Activated naive CD8-positive, alpha-beta T cell treated with anti-CD3 and anti-CD28 coated beads for 36 hours (primary cell): ENCODE results near the gene MKNK1. TPM values are rescaled to one million over a fixed set of nuclear protein-coding genes. Genes with fewer than 3 reads are reported as not detected.
"Not testable (repeated sequence)": the region's sequence is repeated elsewhere in the genome, so short reads cannot be mapped to it uniquely, and the experiment has no call there.

ENCODE experiments used
- DNase-seq: peaks from one replicate; pipeline ENCODE4 v3.0.0; 2021
- H3K27ac Mint-ChIP-seq: one replicate; pipeline ENCODE4 v1.8.0; 2022; ENCODE audit warnings: mild to moderate bottlenecking, moderate library complexity, mixed read lengths
- H3K27me3 Mint-ChIP-seq: one replicate; pipeline ENCODE4 v1.8.0; 2022; ENCODE audit warnings: mild to moderate bottlenecking, mixed read lengths
- H3K36me3 Mint-ChIP-seq: one replicate; pipeline ENCODE4 v1.8.0; 2021; ENCODE audit warnings: mild to moderate bottlenecking, mixed read lengths
- H3K4me1 Mint-ChIP-seq: one replicate; pipeline ENCODE4 v1.8.0; 2021; ENCODE audit warnings: mixed read lengths
- H3K4me3 Mint-ChIP-seq: one replicate; pipeline ENCODE4 v1.8.0; 2022; ENCODE audit warnings: mild to moderate bottlenecking, moderate library complexity, mixed read lengths
- H3K9me3 Mint-ChIP-seq: one replicate; pipeline ENCODE4 v1.8.0; 2022; ENCODE audit warnings: mixed read lengths
- total RNA-seq, 2 experiments: library from RNA; stranded (reverse); gene quantifications; one replicate each; pipeline ENCODE4 v1.2.3, GENCODE V29; 2021

MKNK1 gene
- 10 to 100 TPM; 23.0 to 23.4 TPM for total RNA-seq

- Mint-ChIP-seq H3K9me3 (no peaks in the 10 kb centered on the region), H3K36me3 (peaks cover 5% of the 10 kb centered on the region), H3K27me3 (no peaks in the 10 kb centered on the region), H3K4me1 (peaks cover 36% of the 10 kb centered on the region), H3K4me3 (peak within 1 kb of the TSS; percentile 88), H3K27ac (peak within 1 kb of the TSS; percentile 80)
- peak; percentile 98 for DNase-seq
Measured at GRCh38 chr1:46603858-46604549, at the start of gene MKNK1. Gene MKNK1 (minus strand): TSS chr1:46604268. CDS start chr1:46583327, 20,941 bp downstream.

- peaks cover 15% of the 10 kb centered on the region for H3K4me1 Mint-ChIP-seq
- H3K4me3 Mint-ChIP-seq = no peak overlapping the region
- peaks cover 8% of the 10 kb centered on the region for H3K9me3 Mint-ChIP-seq
- no peaks in the 10 kb centered on the region for H3K27me3 Mint-ChIP-seq
- no peak overlapping the region for H3K27ac Mint-ChIP-seq
- DNase-seq = no peak
- H3K36me3 Mint-ChIP-seq = peaks cover 50% of the 10 kb centered on the region
Measured at GRCh38 chr1:46653405-46653958, 49.4 kb upstream of the MKNK1 start.

GRCh38 chr1:46652321-46653100 is 48.4 kb upstream of the MKNK1 start:
- H3K4me3 Mint-ChIP-seq = no peak overlapping the region
- H3K27ac Mint-ChIP-seq = no peak overlapping the region
- peaks cover 51% of the 10 kb centered on the region for H3K36me3 Mint-ChIP-seq
- no peaks in the 10 kb centered on the region for H3K27me3 Mint-ChIP-seq
- peaks cover 8% of the 10 kb centered on the region for H3K9me3 Mint-ChIP-seq
- H3K4me1 Mint-ChIP-seq = peaks cover 7% of the 10 kb centered on the region
- DNase-seq = no peak

GRCh38 chr1:46651152-46651551 is 47.1 kb upstream of the MKNK1 start:
- peaks cover 57% of the 10 kb centered on the region for H3K36me3 Mint-ChIP-seq
- not testable (repeated sequence) for H3K27me3 Mint-ChIP-seq, H3K4me1 Mint-ChIP-seq

GRCh38 chr1:46650491-46650890 is 46.4 kb upstream of the MKNK1 start:
- Mint-ChIP-seq H3K4me3 (no peak overlapping the region), H3K36me3 (peaks cover 50% of the 10 kb centered on the region), H3K27me3 (no peaks in the 10 kb centered on the region), H3K27ac (no peak overlapping the region), H3K9me3 (peaks cover 8% of the 10 kb centered on the region), H3K4me1 (peaks cover 7% of the 10 kb centered on the region)
- no peak for DNase-seq

More at GRCh38 chr1:46651152-46651551, 47.1 kb upstream of the MKNK1 start:
- DNase-seq, H3K27ac Mint-ChIP-seq, H3K4me3 Mint-ChIP-seq, H3K9me3 Mint-ChIP-seq: not testable (repeated sequence)

GRCh38 chr1:46649764-46650163 is 45.7 kb upstream of the MKNK1 start:
- Mint-ChIP-seq H3K9me3 (peaks cover 6% of the 10 kb centered on the region), H3K27ac (no peak overlapping the region), H3K4me1 (peaks cover 7% of the 10 kb centered on the region), H3K4me3 (no peak overlapping the region), H3K36me3 (peaks cover 45% of the 10 kb centered on the region), H3K27me3 (no peaks in the 10 kb centered on the region)
- no peak for DNase-seq

- Mint-ChIP-seq H3K4me1 (no peaks in the 10 kb centered on the region), H3K27ac (no peak overlapping the region), H3K9me3 (peaks cover 4% of the 10 kb centered on the region), H3K36me3 (peaks cover 39% of the 10 kb centered on the region), H3K27me3 (no peaks in the 10 kb centered on the region), H3K4me3 (no peak overlapping the region)
- no peak for DNase-seq
Measured at GRCh38 chr1:46647611-46648010, 43.5 kb upstream of the MKNK1 start.

- DNase-seq = no peak
- Mint-ChIP-seq H3K4me3 (no peak overlapping the region), H3K36me3 (peaks cover 35% of the 10 kb centered on the region), H3K27me3 (no peaks in the 10 kb centered on the region), H3K4me1 (no peaks in the 10 kb centered on the region), H3K9me3 (peaks cover 4% of the 10 kb centered on the region), H3K27ac (no peak overlapping the region)
Measured at GRCh38 chr1:46646844-46647243, 42.8 kb upstream of the MKNK1 start.

- H3K27ac Mint-ChIP-seq = no peak overlapping the region
- H3K4me1 Mint-ChIP-seq = no peaks in the 10 kb centered on the region
- DNase-seq = no peak
- H3K36me3 Mint-ChIP-seq = peaks cover 32% of the 10 kb centered on the region
- no peak overlapping the region for H3K4me3 Mint-ChIP-seq
- no peaks in the 10 kb centered on the region for H3K27me3 Mint-ChIP-seq
- H3K9me3 Mint-ChIP-seq = peaks cover 4% of the 10 kb centered on the region
Measured at GRCh38 chr1:46646331-46646730, 42.3 kb upstream of the MKNK1 start.

- peaks cover 4% of the 10 kb centered on the region for H3K9me3 Mint-ChIP-seq
- peaks cover 32% of the 10 kb centered on the region for H3K36me3 Mint-ChIP-seq
- no peaks in the 10 kb centered on the region for H3K27me3 Mint-ChIP-seq
- no peaks in the 10 kb centered on the region for H3K4me1 Mint-ChIP-seq
- DNase-seq = no peak
- H3K4me3 Mint-ChIP-seq = no peak overlapping the region
- H3K27ac Mint-ChIP-seq = no peak overlapping the region
Measured at GRCh38 chr1:46645815-46646214, 41.7 kb upstream of the MKNK1 start.

- Mint-ChIP-seq H3K27ac (no peak overlapping the region), H3K36me3 (peaks cover 14% of the 10 kb centered on the region), H3K9me3 (no peaks in the 10 kb centered on the region), H3K27me3 (no peaks in the 10 kb centered on the region), H3K4me3 (no peak overlapping the region), H3K4me1 (no peaks in the 10 kb centered on the region)
- no peak for DNase-seq
Measured at GRCh38 chr1:46643368-46643775, 39.3 kb upstream of the MKNK1 start.

- Mint-ChIP-seq H3K4me1 (no peaks in the 10 kb centered on the region), H3K9me3 (no peaks in the 10 kb centered on the region), H3K36me3 (peaks cover 10% of the 10 kb centered on the region), H3K27me3 (no peaks in the 10 kb centered on the region), H3K27ac (no peak overlapping the region), H3K4me3 (no peak overlapping the region)
- no peak for DNase-seq
Measured at GRCh38 chr1:46642115-46642680, 38.1 kb upstream of the MKNK1 start.

- Mint-ChIP-seq H3K36me3 (peaks cover 6% of the 10 kb centered on the region), H3K27ac (no peak overlapping the region), H3K4me3 (no peak overlapping the region), H3K27me3 (no peaks in the 10 kb centered on the region), H3K4me1 (no peaks in the 10 kb centered on the region), H3K9me3 (no peaks in the 10 kb centered on the region)
- DNase-seq = no peak
Measured at GRCh38 chr1:46639547-46639946, 35.5 kb upstream of the MKNK1 start.

- Mint-ChIP-seq H3K27me3 (no peaks in the 10 kb centered on the region), H3K36me3 (peaks cover 6% of the 10 kb centered on the region), H3K4me3 (no peak overlapping the region)
Measured at GRCh38 chr1:46638921-46639320, 34.9 kb upstream of the MKNK1 start.

GRCh38 chr1:46637444-46638083 is 33.5 kb upstream of the MKNK1 start:
- DNase-seq = no peak
- H3K9me3 Mint-ChIP-seq = no peaks in the 10 kb centered on the region
- no peaks in the 10 kb centered on the region for H3K4me1 Mint-ChIP-seq
- peaks cover 8% of the 10 kb centered on the region for H3K36me3 Mint-ChIP-seq
- H3K4me3 Mint-ChIP-seq = no peak overlapping the region
- no peaks in the 10 kb centered on the region for H3K27me3 Mint-ChIP-seq
- H3K27ac Mint-ChIP-seq = no peak overlapping the region

More at GRCh38 chr1:46638921-46639320, 34.9 kb upstream of the MKNK1 start:
- Mint-ChIP-seq H3K9me3 (no peaks in the 10 kb centered on the region), H3K4me1 (no peaks in the 10 kb centered on the region), H3K27ac (no peak overlapping the region)
- DNase-seq = no peak
